Peyer's patch (tissue), 4 donors: Measurements from ENCODE around the gene BPIFB1.

ENCODE experiments used
- CTCF ChIP-seq, 6 experiments: fragments of 450-650 bp in 4 of 6; fragments of 200-600 bp in 2 of 6; sonication (generic) in 1 of 6; IDR thresholded peaks; one replicate each; pipeline ENCODE4 v1.5.1; 2017 to 2019; ENCODE audit warnings: antibody characterized with exemption in 6 of 6, mild to moderate bottlenecking in 3 of 6, moderate library complexity in 1 of 6
- POLR2A ChIP-seq, 2 donors: fragments of 450-650 bp; IDR thresholded peaks; one replicate each; pipeline ENCODE4 v1.5.1; 2017; ENCODE audit warnings: antibody characterized with exemption in 2 of 2, mild to moderate bottlenecking in 2 of 2, moderate library complexity in 2 of 2

- TF ChIP-seq POLR2A (IDR thresholded peaks at IDR 0.05) (no peak), CTCF (IDR thresholded peaks at IDR 0.05) (no peak)
Observed at GRCh38 chr20:33316958-33317357, 33.9 kb downstream of the BPIFB1 start.
